ENCODE measurements around the gene IL13. TPM values are rescaled to one million over a fixed set of nuclear protein-coding genes. Genes with fewer than 3 reads are reported as not detected.
A peak's percentile ranks its signal among the peaks of the same experiment; 100 is the strongest.

Gene IL13
- not detected for polyA plus RNA-seq (2013, experiment 1 of 2)
- polyA plus RNA-seq (2013, experiment 2 of 2): not detected

DNA sequence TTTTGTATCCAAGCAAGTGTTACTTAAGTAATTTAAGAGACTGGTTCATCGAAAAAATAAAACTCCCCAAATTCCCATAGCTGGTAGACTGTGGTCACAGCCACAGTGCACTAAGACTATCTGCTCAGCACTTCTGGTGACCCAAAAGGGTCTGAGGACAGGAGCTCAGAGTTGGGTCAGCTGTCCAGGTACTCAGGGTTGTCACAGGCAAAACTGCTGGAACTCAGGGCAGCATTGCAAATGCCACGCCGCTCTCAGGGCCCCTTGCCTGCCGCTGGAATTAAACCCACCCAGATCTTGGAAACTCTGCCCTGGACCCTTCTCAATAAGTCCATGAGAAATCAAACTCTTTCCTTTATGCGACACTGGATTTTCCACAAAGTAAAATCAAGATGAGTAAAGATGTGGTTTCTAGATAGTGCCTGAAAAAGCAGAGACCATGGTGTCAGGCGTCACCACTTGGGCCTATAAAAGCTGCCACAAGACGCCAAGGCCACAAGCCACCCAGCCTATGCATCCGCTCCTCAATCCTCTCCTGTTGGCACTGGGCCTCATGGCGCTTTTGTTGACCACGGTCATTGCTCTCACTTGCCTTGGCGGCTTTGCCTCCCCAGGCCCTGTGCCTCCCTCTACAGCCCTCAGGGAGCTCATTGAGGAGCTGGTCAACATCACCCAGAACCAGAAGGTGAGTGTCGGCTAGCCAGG lies at the start of gene IL13:
Gene IL13 (plus strand): TSS at position 498 of the 705 bp plus-strand sequence. CDS start 14 bp downstream, at position 512.
- Histone ChIP-seq H3K36me3 (replicated peaks in 1 of 2; ENCODE audit: control insufficient read depth in 2 of 2, insufficient read depth in 2 of 2, low read length in 2 of 2) (no peaks in the 10 kb centered on the region), H3K4me3 (ENCODE audit: low read length in 2 of 2) (no peak within 1 kb of the TSS), H3K4me2 (ENCODE audit: insufficient read depth, low read length, poor library complexity, severe bottlenecking) (no peak within 1 kb of the TSS), H3K23ac (ENCODE audit: low read depth, low read length, poor library complexity) (peak within 1 kb of the TSS; percentile 44), H3K9ac (ENCODE audit: low read depth, low read length, poor library complexity) (no peak within 1 kb of the TSS), H3K14ac (ENCODE audit: low read length) (no peak within 1 kb of the TSS), H3K4me1 (ENCODE audit: control insufficient read depth in 2 of 2, insufficient read depth in 1 of 2, low read depth in 1 of 2, low read length in 2 of 2) (peaks cover 0 to 9% of the 10 kb centered on the region in 2 donors), H4K8ac (ENCODE audit: low read depth, low read length) (no peak within 1 kb of the TSS), H2BK5ac (ENCODE audit: low read length) (no peak within 1 kb of the TSS), H4K91ac (ENCODE audit: low read depth, low read length, poor library complexity) (no peak within 1 kb of the TSS), H3K27me3 (ENCODE audit: control insufficient read depth in 3 of 3, insufficient read depth in 3 of 3, low read depth in 1 of 3, low read length in 3 of 3) (peaks cover 8 to 95% (median 23%) of the 10 kb centered on the region in 3 experiments), H3K79me1 (ENCODE audit: low read depth, low read length) (no peaks in the 10 kb centered on the region), H2AK5ac (ENCODE audit: low read depth, low read length) (peak within 1 kb of the TSS; percentile 79), H2BK15ac (ENCODE audit: low read length) (peak within 1 kb of the TSS; percentile 64), H2BK120ac (ENCODE audit: low read depth, low read length) (no peak within 1 kb of the TSS), H3K18ac (ENCODE audit: low read length) (peak within 1 kb of the TSS; percentile 35), H2BK12ac (ENCODE audit: low read length) (no peak within 1 kb of the TSS), H3K4ac (ENCODE audit: low read length) (no peak within 1 kb of the TSS), H2AFZ (ENCODE audit: low read length) (no peak within 1 kb of the TSS), H3K27ac (replicated peaks; ENCODE audit: low read length) (no peak within 1 kb of the TSS), H3K9me3 (replicated peaks in 1 of 2; ENCODE audit: control insufficient read depth in 2 of 2, insufficient read depth in 1 of 2, low read depth in 1 of 2, low read length in 2 of 2) (peaks cover 0 to 3% of the 10 kb centered on the region in 2 donors)
- no CpG with 5 or more reads among the region's 12 CpGs for WGBS, 2 donors (ENCODE audit: extremely low coverage in 2 of 2, insufficient read length in 2 of 2, insufficient replicate concordance in 1 of 2)
- no peak for DNase-seq (ENCODE audit: low spot score)

DNA sequence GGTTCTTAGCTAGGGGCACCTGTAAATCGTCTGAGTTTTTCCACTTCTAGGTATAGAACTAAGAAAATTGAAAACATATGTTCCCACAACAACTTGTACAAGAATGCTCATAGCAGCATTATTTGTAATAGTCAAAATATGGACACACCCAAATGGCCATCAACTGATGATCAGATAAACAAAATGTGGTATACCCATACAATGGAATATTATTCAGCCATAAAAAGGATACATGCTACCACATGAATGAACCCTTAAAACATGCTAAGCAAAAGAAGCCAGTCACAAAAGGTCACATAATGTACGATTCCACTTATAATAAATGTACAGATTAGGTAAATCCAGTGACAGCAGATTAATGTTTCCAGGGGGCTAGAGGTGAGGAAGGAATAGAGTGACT lies 46.0 kb upstream of the IL13 start:
- no peak overlapping the region for H3K14ac ChIP-seq (ENCODE audit: low read length)
- H2AFZ ChIP-seq (ENCODE audit: low read length): no peak overlapping the region
- no peak overlapping the region for H3K9ac ChIP-seq (ENCODE audit: low read depth, low read length, poor library complexity)
- H3K4me3 ChIP-seq (ENCODE audit: low read length in 2 of 2): no peak overlapping the region
- no peak overlapping the region for H2BK12ac ChIP-seq (ENCODE audit: low read length)
- H2BK120ac ChIP-seq (ENCODE audit: low read depth, low read length): no peak overlapping the region
- H3K27me3 ChIP-seq (ENCODE audit: control insufficient read depth in 3 of 3, insufficient read depth in 3 of 3, low read depth in 1 of 3, low read length in 3 of 3): no peaks in the 10 kb centered on the region
- H3K4me1 ChIP-seq (ENCODE audit: control insufficient read depth in 2 of 2, insufficient read depth in 1 of 2, low read depth in 1 of 2, low read length in 2 of 2): no peaks in the 10 kb centered on the region
- H3K27ac ChIP-seq (replicated peaks; ENCODE audit: low read length): no peak overlapping the region
- H3K36me3 ChIP-seq (replicated peaks in 1 of 2; ENCODE audit: control insufficient read depth in 2 of 2, insufficient read depth in 2 of 2, low read length in 2 of 2): peaks cover 9 to 21% of the 10 kb centered on the region in 2 donors
- no peak overlapping the region for H2BK5ac ChIP-seq (ENCODE audit: low read length)
- H2BK15ac ChIP-seq (ENCODE audit: low read length): no peak overlapping the region
- no CpG with 5 or more reads among the region's 2 CpGs for WGBS, 2 donors (ENCODE audit: extremely low coverage in 2 of 2, insufficient read length in 2 of 2, insufficient replicate concordance in 1 of 2)
- H3K4me2 ChIP-seq (ENCODE audit: insufficient read depth, low read length, poor library complexity, severe bottlenecking): no peak overlapping the region
- H3K9me3 ChIP-seq (replicated peaks in 1 of 2; ENCODE audit: control insufficient read depth in 2 of 2, insufficient read depth in 1 of 2, low read depth in 1 of 2, low read length in 2 of 2): peaks cover 0 to 5% of the 10 kb centered on the region in 2 donors
- no peak overlapping the region for H3K4ac ChIP-seq (ENCODE audit: low read length)
- H2AK5ac ChIP-seq (ENCODE audit: low read depth, low read length): no peak overlapping the region
- H4K91ac ChIP-seq (ENCODE audit: low read depth, low read length, poor library complexity): no peak overlapping the region
- no peak for DNase-seq (ENCODE audit: low spot score)
- H3K18ac ChIP-seq (ENCODE audit: low read length): no peak overlapping the region
- no peak overlapping the region for H3K23ac ChIP-seq (ENCODE audit: low read depth, low read length, poor library complexity)
- H3K79me1 ChIP-seq (ENCODE audit: low read depth, low read length): no peaks in the 10 kb centered on the region
- no peak overlapping the region for H4K8ac ChIP-seq (ENCODE audit: low read depth, low read length)

GRCh38 chr5:132612846-132613245 lies 45.1 kb upstream of the IL13 start:
- no CpG with 5 or more reads among the region's 1 CpG for WGBS, 2 donors (ENCODE audit: extremely low coverage in 2 of 2, insufficient read length in 2 of 2, insufficient replicate concordance in 1 of 2)
- H3K18ac ChIP-seq (ENCODE audit: low read length): no peak overlapping the region
- H3K27me3 ChIP-seq (ENCODE audit: control insufficient read depth in 3 of 3, insufficient read depth in 3 of 3, low read depth in 1 of 3, low read length in 3 of 3): no peaks in the 10 kb centered on the region
- H3K79me1 ChIP-seq (ENCODE audit: low read depth, low read length): no peaks in the 10 kb centered on the region
- H3K27ac ChIP-seq (replicated peaks; ENCODE audit: low read length): no peak overlapping the region
- no peak overlapping the region for H2AK5ac ChIP-seq (ENCODE audit: low read depth, low read length)
- no peak overlapping the region for H2AFZ ChIP-seq (ENCODE audit: low read length)
- H3K9me3 ChIP-seq (replicated peaks in 1 of 2; ENCODE audit: control insufficient read depth in 2 of 2, insufficient read depth in 1 of 2, low read depth in 1 of 2, low read length in 2 of 2): peaks cover 0 to 5% of the 10 kb centered on the region in 2 donors
- no peak overlapping the region for H2BK12ac ChIP-seq (ENCODE audit: low read length)
- H3K9ac ChIP-seq (ENCODE audit: low read depth, low read length, poor library complexity): no peak overlapping the region
- no peaks in the 10 kb centered on the region for H3K4me1 ChIP-seq (ENCODE audit: control insufficient read depth in 2 of 2, insufficient read depth in 1 of 2, low read depth in 1 of 2, low read length in 2 of 2)
- no peak for DNase-seq (ENCODE audit: low spot score)
- H3K4ac ChIP-seq (ENCODE audit: low read length): no peak overlapping the region
- no peak overlapping the region for H4K8ac ChIP-seq (ENCODE audit: low read depth, low read length)
- H3K36me3 ChIP-seq (replicated peaks in 1 of 2; ENCODE audit: control insufficient read depth in 2 of 2, insufficient read depth in 2 of 2, low read length in 2 of 2): peaks cover 9 to 18% of the 10 kb centered on the region in 2 donors
- no peak overlapping the region for H3K23ac ChIP-seq (ENCODE audit: low read depth, low read length, poor library complexity)
- H2BK120ac ChIP-seq (ENCODE audit: low read depth, low read length): no peak overlapping the region
- no peak overlapping the region for H3K4me2 ChIP-seq (ENCODE audit: insufficient read depth, low read length, poor library complexity, severe bottlenecking)
- H3K4me3 ChIP-seq (ENCODE audit: low read length in 2 of 2): no peak overlapping the region
- no peak overlapping the region for H2BK15ac ChIP-seq (ENCODE audit: low read length)
- H2BK5ac ChIP-seq (ENCODE audit: low read length): no peak overlapping the region
- no peak overlapping the region for H4K91ac ChIP-seq (ENCODE audit: low read depth, low read length, poor library complexity)
- no peak overlapping the region for H3K14ac ChIP-seq (ENCODE audit: low read length)

- Histone ChIP-seq H2AK5ac (ENCODE audit: low read depth, low read length) (no peak overlapping the region), H3K18ac (ENCODE audit: low read length) (no peak overlapping the region), H2BK5ac (ENCODE audit: low read length) (no peak overlapping the region), H3K9ac (ENCODE audit: low read depth, low read length, poor library complexity) (no peak overlapping the region), H4K91ac (ENCODE audit: low read depth, low read length, poor library complexity) (no peak overlapping the region), H3K9me3 (replicated peaks in 1 of 2; ENCODE audit: control insufficient read depth in 2 of 2, insufficient read depth in 1 of 2, low read depth in 1 of 2, low read length in 2 of 2) (no peaks in the 10 kb centered on the region), H3K36me3 (replicated peaks in 1 of 2; ENCODE audit: control insufficient read depth in 2 of 2, insufficient read depth in 2 of 2, low read length in 2 of 2) (peaks cover 0 to 9% of the 10 kb centered on the region in 2 donors), H3K4me1 (ENCODE audit: control insufficient read depth in 2 of 2, insufficient read depth in 1 of 2, low read depth in 1 of 2, low read length in 2 of 2) (no peaks in the 10 kb centered on the region), H3K27ac (replicated peaks; ENCODE audit: low read length) (no peak overlapping the region), H3K79me1 (ENCODE audit: low read depth, low read length) (no peaks in the 10 kb centered on the region), H2BK12ac (ENCODE audit: low read length) (no peak overlapping the region), H2AFZ (ENCODE audit: low read length) (no peak overlapping the region), H2BK120ac (ENCODE audit: low read depth, low read length) (no peak overlapping the region), H3K4me3 (ENCODE audit: low read length in 2 of 2) (no peak overlapping the region), H3K14ac (ENCODE audit: low read length) (no peak overlapping the region), H2BK15ac (ENCODE audit: low read length) (no peak overlapping the region), H3K23ac (ENCODE audit: low read depth, low read length, poor library complexity) (no peak overlapping the region), H4K8ac (ENCODE audit: low read depth, low read length) (no peak overlapping the region), H3K27me3 (ENCODE audit: control insufficient read depth in 3 of 3, insufficient read depth in 3 of 3, low read depth in 1 of 3, low read length in 3 of 3) (no peaks in the 10 kb centered on the region), H3K4ac (ENCODE audit: low read length) (no peak overlapping the region), H3K4me2 (ENCODE audit: insufficient read depth, low read length, poor library complexity, severe bottlenecking) (no peak overlapping the region)
- DNase-seq (ENCODE audit: low spot score): no peak
Observed at GRCh38 chr5:132621699-132622098, 36.3 kb upstream of the IL13 start.
